GM18951 (cell line): ENCODE measurements around the gene SPATS2L.

ENCODE experiments used
- POLR2A ChIP-seq: IDR thresholded peaks from 4 replicates; pipeline ENCODE4 v1.6.1; 2011; ENCODE audit warnings: mild to moderate bottlenecking; ENCODE audit not compliant: insufficient read length, insufficient read depth; ENCODE audit errors: extremely low read depth
- in situ Hi-C: fragments of 300-500 bp; cut with MboI; formaldehyde crosslinking; loops from one replicate; pipeline ENCODE4 v1.12.0; 2022; ENCODE audit warnings: low sequenced_read_pairs, mixed read lengths, inconsistent platforms; ENCODE audit not compliant: unreplicated experiment

SPATS2L gene

GRCh38 chr2:200317975-200318374, 11.5 kb downstream of the SPATS2L start:
- TF ChIP-seq POLR2A = no peak
- in situ Hi-C loops = no loop called here

GRCh38 chr2:200318940-200319435, 12.5 kb downstream of the SPATS2L start:
- in situ Hi-C loops = no loop called here
- TF ChIP-seq POLR2A = no peak

GRCh38 chr2:200319548-200320337, 13.2 kb downstream of the SPATS2L start:
- in situ Hi-C loops = no loop called here
- TF ChIP-seq POLR2A = no peak

- in situ Hi-C loops = no loop called here
- TF ChIP-seq POLR2A = no peak
These were observed 13.9 kb downstream of the SPATS2L start for GRCh38 chr2:200320344-200320743.

- in situ Hi-C loops = no loop called here
- no peak for TF ChIP-seq POLR2A
These were observed 14.5 kb downstream of the SPATS2L start for GRCh38 chr2:200320991-200321390.

- no peak for TF ChIP-seq POLR2A
- in situ Hi-C loops = no loop called here
These were observed 15.5 kb downstream of the SPATS2L start for GRCh38 chr2:200321780-200322534.

GRCh38 chr2:200322607-200323006, 16.1 kb downstream of the SPATS2L start:
- TF ChIP-seq POLR2A = no peak
- in situ Hi-C loops = no loop called here

GRCh38 chr2:200324362-200324761, 17.9 kb downstream of the SPATS2L start:
- in situ Hi-C loops = no loop called here
- no peak for TF ChIP-seq POLR2A

- in situ Hi-C loops = no loop called here
- TF ChIP-seq POLR2A = no peak
These were observed 22.9 kb downstream of the SPATS2L start for GRCh38 chr2:200329384-200329783.

- TF ChIP-seq POLR2A = no peak
- in situ Hi-C loops = no loop called here
These were observed 23.3 kb downstream of the SPATS2L start for GRCh38 chr2:200329798-200330197.

GRCh38 chr2:200330351-200331060, 24.0 kb downstream of the SPATS2L start:
- in situ Hi-C loops = no loop called here
- no peak for TF ChIP-seq POLR2A

- TF ChIP-seq POLR2A = no peak
- in situ Hi-C loops = no loop called here
These were observed 24.5 kb downstream of the SPATS2L start for GRCh38 chr2:200331061-200331400.

- TF ChIP-seq POLR2A = no peak
- in situ Hi-C loops = no loop called here
These were observed 29.2 kb downstream of the SPATS2L start for GRCh38 chr2:200335657-200336056.
